IMR-90 (cell line): ENCODE measurements around the gene MAP6. TPM values are rescaled to one million over a fixed set of nuclear protein-coding genes. Genes with fewer than 3 reads are reported as not detected.

Experiments used
- ATAC-seq: fragments of 200-7000 bp; cut with Tn5 transposase; 2 replicates; pipeline ENCODE4 v1.9.1; 2020; ENCODE audit warnings: low read depth, mild to moderate bottlenecking, moderate library complexity
- BruUV-seq: library from RNA; stranded (reverse); fragments of 400-500 nt; replicated peaks from 2 replicates; lab custom pipeline; 2021; lab: Mats Ljungman, UMichigan
- CTCF ChIA-PET: fragments of 300-600 bp; formaldehyde crosslinking; extraction: SDS; loops from one replicate; lab custom pipeline; 2021; ENCODE audit warnings: antibody characterized with exemption; lab: Yijun Ruan, JAX
- POLR2A ChIA-PET: fragments of 300-600 bp; sonication (Branson Sonifier 250); formaldehyde crosslinking; loops from one replicate; lab custom pipeline; 2022; ENCODE audit warnings: antibody characterized with exemption; ENCODE audit not compliant: unreplicated experiment; lab: Charles Lee
- DNase-seq: peaks from one replicate; pipeline ENCODE4 v3.0.0; 2013
- H2AFZ ChIP-seq: replicated peaks from 2 replicates; pipeline ENCODE3; 2013; ENCODE audit warnings: low read length, mild to moderate bottlenecking; ENCODE audit not compliant: poor library complexity
- H2AK5ac ChIP-seq: 2 replicates; pipeline ENCODE4 v1.6.1; 2013; ENCODE audit warnings: low read depth, low read length, inconsistent platforms
- H2AK9ac ChIP-seq: replicated peaks from 2 replicates; pipeline ENCODE3; 2013; ENCODE audit warnings: mild to moderate bottlenecking, low read depth, low read length, moderate library complexity; ENCODE audit not compliant: poor library complexity
- H2BK120ac ChIP-seq: 2 replicates; pipeline ENCODE4 v1.6.1; 2013; ENCODE audit warnings: low read depth, low read length, inconsistent platforms
- H2BK15ac ChIP-seq: 3 replicates; pipeline ENCODE4 v1.6.1; 2013; ENCODE audit warnings: low read depth, low read length, inconsistent platforms
- H2BK20ac ChIP-seq: 2 replicates; pipeline ENCODE4 v1.6.1; 2013; ENCODE audit warnings: low read depth, mild to moderate bottlenecking, inconsistent platforms, low read length, moderate library complexity
- H2BK5ac ChIP-seq: 2 replicates; pipeline ENCODE4 v1.6.1; 2013; ENCODE audit warnings: mild to moderate bottlenecking, low read depth, low read length, inconsistent platforms; ENCODE audit not compliant: poor library complexity, severe bottlenecking
- H3K14ac ChIP-seq: replicated peaks from 2 replicates; pipeline ENCODE4 v1.6.1; 2013; ENCODE audit warnings: low read depth, low read length, inconsistent platforms
- H3K18ac ChIP-seq: 2 replicates; pipeline ENCODE4 v1.6.1; 2013; ENCODE audit warnings: low read depth, low read length, control low read depth
- H3K23ac ChIP-seq: 2 replicates; pipeline ENCODE4 v1.6.1; 2013; ENCODE audit warnings: low read depth, low read length, inconsistent platforms
- H3K27ac ChIP-seq: 2 replicates; pipeline ENCODE4 v1.5.1; 2013; ENCODE audit warnings: mild to moderate bottlenecking, control low read depth, low read length; ENCODE audit not compliant: insufficient read depth
- H3K27me3 ChIP-seq: 2 replicates; pipeline ENCODE4 v1.6.1; 2013; ENCODE audit warnings: low read length; ENCODE audit not compliant: control insufficient read depth, insufficient read depth
- H3K36me3 ChIP-seq: 2 replicates; pipeline ENCODE4 v1.6.1; 2013; ENCODE audit warnings: low read length, mixed read lengths; ENCODE audit not compliant: control insufficient read depth, insufficient read depth
- H3K4ac ChIP-seq: 2 replicates; pipeline ENCODE4 v1.6.1; 2013; ENCODE audit warnings: low read depth, low read length, inconsistent platforms
- H3K4me1 ChIP-seq: 2 replicates; pipeline ENCODE4 v1.6.1; 2013; ENCODE audit warnings: low read length, mixed read lengths; ENCODE audit not compliant: control insufficient read depth, insufficient read depth
- H3K4me2 ChIP-seq: 2 replicates; pipeline ENCODE4 v1.6.1; 2013; ENCODE audit warnings: low read depth, mild to moderate bottlenecking, control low read depth, low read length, moderate library complexity
- H3K4me3 ChIP-seq: 2 replicates; pipeline ENCODE4 v1.5.1; 2013; ENCODE audit warnings: low read depth, mild to moderate bottlenecking, control low read depth, low read length, moderate library complexity; ENCODE audit not compliant: insufficient read depth
- H3K56ac ChIP-seq: 2 replicates; pipeline ENCODE4 v1.6.1; 2013; ENCODE audit warnings: low read length, inconsistent platforms; ENCODE audit not compliant: insufficient read depth; ENCODE audit errors: extremely low read depth
- H3K79me1 ChIP-seq, 2 experiments: 2 replicates each; pipeline ENCODE4 v1.6.1; 2013; ENCODE audit warnings: low read length in 2 of 2, inconsistent platforms in 1 of 2, low read depth in 1 of 2
- H3K9ac ChIP-seq: 2 replicates; pipeline ENCODE4 v1.6.1; 2013; ENCODE audit warnings: low read depth, low read length, control low read depth
- H3K9me1 ChIP-seq: 2 replicates; pipeline ENCODE4 v1.6.1; 2013; ENCODE audit warnings: low read length, inconsistent platforms; ENCODE audit not compliant: insufficient read depth
- H3K9me3 ChIP-seq: 2 replicates; pipeline ENCODE4 v1.6.1; 2013; ENCODE audit warnings: low read length; ENCODE audit not compliant: control insufficient read depth, insufficient read depth
- H4K20me1 ChIP-seq: 2 replicates; pipeline ENCODE4 v1.6.1; 2013; ENCODE audit warnings: low read length, inconsistent platforms; ENCODE audit not compliant: insufficient read depth
- H4K5ac ChIP-seq: 2 replicates; pipeline ENCODE4 v1.6.1; 2013; ENCODE audit warnings: mild to moderate bottlenecking, low read depth, low read length, control low read depth
- H4K8ac ChIP-seq, 2 experiments: 2 replicates each; pipeline ENCODE4 v1.6.1; 2013; ENCODE audit warnings: low read depth in 2 of 2, low read length in 2 of 2, control low read depth in 1 of 2, inconsistent platforms in 1 of 2
- H4K91ac ChIP-seq: 2 replicates; pipeline ENCODE4 v1.6.1; 2013; ENCODE audit warnings: low read depth, low read length, inconsistent platforms; ENCODE audit not compliant: insufficient read depth
- BHLHE40 ChIP-seq: fragments of 150-350 bp; IDR thresholded peaks from 2 replicates; pipeline ENCODE4 v1.6.1; 2016; ENCODE audit warnings: mild to moderate bottlenecking, low read depth, low read length
- CEBPB ChIP-seq: IDR thresholded peaks from 2 replicates; pipeline ENCODE4 v1.6.1; 2012; ENCODE audit warnings: low read depth, low read length, improper control_type of control experiment
- CHD1 ChIP-seq: IDR thresholded peaks from 2 replicates; pipeline ENCODE4 v1.6.1; 2012; ENCODE audit warnings: low read depth, low read length, improper control_type of control experiment
- MAFK ChIP-seq: IDR thresholded peaks from 2 replicates; pipeline ENCODE4 v1.6.1; 2012; ENCODE audit warnings: low read depth, low read length, improper control_type of control experiment
- MAZ ChIP-seq: IDR thresholded peaks from 2 replicates; pipeline ENCODE4 v1.6.1; 2012; ENCODE audit warnings: low read depth, mild to moderate bottlenecking, low read length, improper control_type of control experiment, moderate library complexity, borderline replicate concordance
- MXI1 ChIP-seq: IDR thresholded peaks from 2 replicates; pipeline ENCODE4 v1.6.1; 2012; ENCODE audit warnings: low read depth, mild to moderate bottlenecking, low read length, moderate library complexity, borderline replicate concordance
- NFE2L2 ChIP-seq: fragments of 150-350 bp; IDR thresholded peaks from 2 replicates; pipeline ENCODE4 v1.6.1; 2016; ENCODE audit warnings: low read depth, mild to moderate bottlenecking, low read length
- POLR2A ChIP-seq: IDR thresholded peaks from 2 replicates; pipeline ENCODE4 v1.6.1; 2012; ENCODE audit warnings: mild to moderate bottlenecking, low read depth, low read length
- RCOR1 ChIP-seq: IDR thresholded peaks from 2 replicates; pipeline ENCODE4 v1.6.1; 2012; ENCODE audit warnings: mild to moderate bottlenecking, low read length, improper control_type of control experiment; ENCODE audit not compliant: insufficient replicate concordance
- RFX5 ChIP-seq: IDR thresholded peaks from 2 replicates; pipeline ENCODE4 v1.8.0; 2012; ENCODE audit warnings: low read depth, mild to moderate bottlenecking, low read length, moderate library complexity
- SMC3 ChIP-seq: fragments of 150-350 bp; IDR thresholded peaks from 2 replicates; pipeline ENCODE4 v1.6.1; 2016; ENCODE audit warnings: low read depth, mild to moderate bottlenecking, antibody characterized with exemption, low read length, moderate library complexity
- whole genome bisulfite sequencing, 2 experiments: methylation state at CpG; one replicate each; pipeline versions ENCODE4 v1.1.5 to v1.1.7; 2013; ENCODE audit warnings: missing lambda C conversion rate in 2 of 2; ENCODE audit not compliant: insufficient read length in 1 of 2; ENCODE audit errors: extremely low coverage in 2 of 2; 5-methylcytosine and 5-hydroxymethylcytosine counted together
- dilution Hi-C: fragments of 300-500 bp; cut with HindIII; formaldehyde crosslinking; loops from one replicate; pipeline ENCODE4 v1.14.3; 2018; ENCODE audit warnings: low sequenced_read_pairs; ENCODE audit not compliant: unreplicated experiment
- in situ Hi-C: fragments of 300-500 bp; cut with MboI; formaldehyde crosslinking; loops from 3 replicates; pipeline ENCODE4 v1.14.3; 2019; ENCODE audit warnings: low sequenced_read_pairs, inconsistent platforms, mixed read lengths
- intact Hi-C: fragments of 100-400 bp; cut with micrococcal nuclease; formaldehyde crosslinking; loops from 2 replicates; pipeline ENCODE4 v1.10.0; 2022
- polyA plus RNA-seq, 3 experiments: library from polyadenylated mRNA; depleted of rRNA; stranded (reverse); fragments of >200 nt; gene quantifications; 2 replicates each; pipeline ENCODE4 v1.2.3, GENCODE V29; 2012; ENCODE audit warnings: low replicate concordance in 1 of 3
- total RNA-seq: library from RNA; depleted of rRNA; stranded (reverse); fragments of >200 nt; gene quantifications from 2 replicates; pipeline ENCODE4 v1.2.3, GENCODE V29; 2012
- TF ChIP-seq, protein P1 (sequence below): fragments of 150-350 bp; IDR thresholded peaks from 2 replicates; pipeline ENCODE4 v1.6.1; 2016; ENCODE audit warnings: low read depth, mild to moderate bottlenecking, low read length, moderate library complexity, borderline replicate concordance
- TF ChIP-seq, protein P2 (sequence below): fragments of 150-350 bp; IDR thresholded peaks from 2 replicates; pipeline ENCODE4 v1.6.1; 2017; ENCODE audit warnings: mild to moderate bottlenecking, antibody characterized with exemption, low read length, low read depth

MAP6 gene
- total and polyA plus RNA-seq, 2 of the 4 experiments (the other 2 are of a cell fraction): 3.0 to 3.4 TPM

DNA sequence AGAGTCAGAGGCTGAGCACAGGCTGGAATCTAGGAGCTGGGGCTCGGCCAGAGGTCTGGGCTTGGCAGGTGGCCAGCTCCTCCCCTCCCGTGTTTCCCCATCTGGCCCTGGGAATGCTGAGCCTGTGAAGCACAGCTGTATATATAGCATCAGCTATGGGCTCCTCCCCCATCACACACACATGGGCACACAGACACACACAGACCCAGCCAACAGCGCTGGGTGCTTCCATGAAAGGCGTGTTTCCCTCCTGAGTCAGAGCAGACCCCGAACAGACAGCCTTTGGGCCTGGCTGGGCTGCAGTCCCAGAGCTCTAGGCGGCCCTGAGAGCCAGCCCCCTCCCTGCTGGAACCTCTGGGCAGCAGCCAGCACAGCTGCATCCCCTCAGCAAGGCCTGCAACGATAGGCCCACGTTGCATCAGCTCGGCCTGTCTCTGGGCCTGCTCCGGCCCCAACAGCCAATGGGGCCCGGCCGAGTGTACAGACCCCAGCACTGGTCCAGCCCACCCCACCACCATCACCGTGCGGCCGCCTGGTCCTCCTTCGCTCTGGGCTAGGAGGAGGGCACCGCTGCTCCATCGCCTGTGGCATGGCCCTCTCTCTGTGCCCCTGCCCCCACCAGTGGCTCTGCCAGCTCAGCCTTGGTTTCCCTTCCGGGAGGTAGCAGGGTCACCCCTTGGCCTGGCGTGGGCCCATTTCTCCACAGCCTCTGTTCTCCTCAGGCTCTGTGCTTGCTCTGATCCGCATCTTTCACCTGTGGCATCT, 114.4 kb downstream of the MAP6 start:
- H3K18ac ChIP-seq: peak overlapping the region; percentile 82
- peak overlapping the region; percentile 98 for H4K91ac ChIP-seq
- in situ Hi-C loops (no loop called here), dilution Hi-C loops (no loop called here), intact Hi-C loops (no loop called here)
- H4K8ac ChIP-seq: peak overlapping the region; percentile 97 to 98
- H3K4me3 ChIP-seq: peak overlapping the region; percentile 27; the same call in 1 of the 2 replicates
- peak overlapping the region; percentile 93 for H3K56ac ChIP-seq
- peak overlapping the region; percentile 80 for H3K14ac ChIP-seq
- peak overlapping the region; percentile 81 for H3K9ac ChIP-seq
- no peaks in the 10 kb centered on the region for H4K20me1 ChIP-seq
- H2BK5ac ChIP-seq: peak overlapping the region; percentile 91
- no peaks in the 10 kb centered on the region for H3K9me3 ChIP-seq
- no peaks in the 10 kb centered on the region for H3K36me3 ChIP-seq
- no TSS peak for BruUV-seq
- H2BK15ac ChIP-seq: peak overlapping the region; percentile 97
- peak overlapping the region; percentile 96 for H3K27ac ChIP-seq
- peak overlapping the region; percentile 95 for H2BK20ac ChIP-seq
- H3K79me1 ChIP-seq: peaks cover 9 to 46% of the 10 kb centered on the region in 2 experiments
- CTCF ChIA-PET: interaction anchor here (0.6 to 1.3 kb wide), 4 partner anchors 8 to 22 kb away, joined by 3 to 5 read pairs (median 4); no protein-coding TSS in a partner anchor
- peaks cover 36% of the 10 kb centered on the region for H3K4me1 ChIP-seq
- H3K27me3 ChIP-seq: no peaks in the 10 kb centered on the region
- peaks cover 33% of the 10 kb centered on the region for H3K9me1 ChIP-seq
- peak overlapping the region; percentile 94 for H4K5ac ChIP-seq
- peak overlapping the region; percentile 87 for H2AFZ ChIP-seq
- H3K23ac ChIP-seq: peak overlapping the region; percentile 64
- H2AK5ac ChIP-seq: peak overlapping the region; percentile 97
- ATAC-seq: peak; percentile 84
- peak; percentile 100 for DNase-seq
- POLR2A ChIA-PET: interaction anchor here (1.7 to 2.4 kb wide), 2 partner anchors 8 to 11 kb away, joined by 18 to 27 read pairs; no protein-coding TSS in a partner anchor
- peak overlapping the region; percentile 97 for H3K4ac ChIP-seq
- peak overlapping the region; percentile 98 for H2AK9ac ChIP-seq
- peak overlapping the region; percentile 78 for H3K4me2 ChIP-seq
- WGBS, 2 experiments: 13% methylated on average over 15 of the region's 21 CpGs; no CpG with 5 or more reads in 1 of the 2 experiments
- H2BK120ac ChIP-seq: peak overlapping the region; percentile 92
- peak; percentile 99; the same call in 1 of the 2 replicates for TF ChIP-seq MAZ
- no peak for TF ChIP-seq CHD1
- TF ChIP-seq, protein P1, sequence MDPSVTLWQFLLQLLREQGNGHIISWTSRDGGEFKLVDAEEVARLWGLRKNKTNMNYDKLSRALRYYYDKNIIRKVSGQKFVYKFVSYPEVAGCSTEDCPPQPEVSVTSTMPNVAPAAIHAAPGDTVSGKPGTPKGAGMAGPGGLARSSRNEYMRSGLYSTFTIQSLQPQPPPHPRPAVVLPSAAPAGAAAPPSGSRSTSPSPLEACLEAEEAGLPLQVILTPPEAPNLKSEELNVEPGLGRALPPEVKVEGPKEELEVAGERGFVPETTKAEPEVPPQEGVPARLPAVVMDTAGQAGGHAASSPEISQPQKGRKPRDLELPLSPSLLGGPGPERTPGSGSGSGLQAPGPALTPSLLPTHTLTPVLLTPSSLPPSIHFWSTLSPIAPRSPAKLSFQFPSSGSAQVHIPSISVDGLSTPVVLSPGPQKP: no peak
- TF ChIP-seq, protein P2, sequence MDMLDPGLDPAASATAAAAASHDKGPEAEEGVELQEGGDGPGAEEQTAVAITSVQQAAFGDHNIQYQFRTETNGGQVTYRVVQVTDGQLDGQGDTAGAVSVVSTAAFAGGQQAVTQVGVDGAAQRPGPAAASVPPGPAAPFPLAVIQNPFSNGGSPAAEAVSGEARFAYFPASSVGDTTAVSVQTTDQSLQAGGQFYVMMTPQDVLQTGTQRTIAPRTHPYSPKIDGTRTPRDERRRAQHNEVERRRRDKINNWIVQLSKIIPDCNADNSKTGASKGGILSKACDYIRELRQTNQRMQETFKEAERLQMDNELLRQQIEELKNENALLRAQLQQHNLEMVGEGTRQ: peak; percentile 34; the same call in 1 of the 2 replicates
- TF ChIP-seq POLR2A: peak; percentile 98
- peak; percentile 85 for TF ChIP-seq MXI1
- TF ChIP-seq RCOR1: peak; percentile 89
- no peak for TF ChIP-seq SMC3
- TF ChIP-seq RFX5: peak; percentile 38; the same call in 1 of the 2 replicates
- TF ChIP-seq BHLHE40: peak; percentile 51; the same call in 1 of the 2 replicates
- no peak; the same call in 1 of the 2 replicates for TF ChIP-seq MAFK
- peak; percentile 90 for TF ChIP-seq CEBPB
- peak; percentile 7; the same call in 1 of the 2 replicates for TF ChIP-seq NFE2L2
